Measurements from ENCODE around the gene LRRC8A.

Gene LRRC8A

DNA sequence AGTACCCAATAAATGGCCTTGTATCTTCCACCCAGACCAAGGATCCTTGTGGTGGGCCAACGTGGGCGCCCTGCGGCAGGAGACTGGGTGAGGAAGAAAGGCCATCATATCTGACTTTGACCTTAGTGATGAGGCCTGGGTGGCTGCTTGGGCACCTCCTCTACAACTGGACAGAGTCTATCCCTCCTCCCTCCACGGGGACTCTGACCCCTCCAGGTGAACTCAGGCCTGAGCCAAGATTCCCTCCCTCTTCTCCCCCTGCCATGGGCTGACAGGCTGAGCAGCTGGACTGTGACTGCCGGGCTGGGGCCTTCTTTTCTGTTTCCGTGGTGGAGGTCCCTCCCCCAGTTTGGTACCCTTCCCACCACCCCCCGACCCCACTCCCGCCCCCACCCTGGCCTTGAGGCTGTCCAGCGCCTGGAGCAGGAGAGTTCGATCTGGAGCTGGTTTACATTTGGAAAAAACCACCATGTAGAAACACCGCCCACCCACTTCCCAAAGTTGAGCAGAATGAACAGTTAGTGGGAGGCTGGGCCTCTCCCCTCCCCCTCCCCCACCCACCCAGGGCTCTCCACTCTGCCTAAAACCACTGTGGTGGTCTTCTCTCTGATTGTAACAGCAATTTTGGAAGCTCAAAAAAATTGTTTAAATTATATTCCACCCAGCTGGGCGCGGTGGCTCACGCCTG is 37.6 kb downstream of the LRRC8A start:
- Mint-ChIP-seq H3K27me3 (peaks cover 9% of the 10 kb centered on the region), H3K36me3 (peaks cover 30% of the 10 kb centered on the region), H3K4me3 (no peak overlapping the region), H3K9me3 (no peaks in the 10 kb centered on the region), H3K4me1 (peaks cover 12% of the 10 kb centered on the region), H3K27ac (no peak overlapping the region)
- ATAC-seq, result no peak

DNA sequence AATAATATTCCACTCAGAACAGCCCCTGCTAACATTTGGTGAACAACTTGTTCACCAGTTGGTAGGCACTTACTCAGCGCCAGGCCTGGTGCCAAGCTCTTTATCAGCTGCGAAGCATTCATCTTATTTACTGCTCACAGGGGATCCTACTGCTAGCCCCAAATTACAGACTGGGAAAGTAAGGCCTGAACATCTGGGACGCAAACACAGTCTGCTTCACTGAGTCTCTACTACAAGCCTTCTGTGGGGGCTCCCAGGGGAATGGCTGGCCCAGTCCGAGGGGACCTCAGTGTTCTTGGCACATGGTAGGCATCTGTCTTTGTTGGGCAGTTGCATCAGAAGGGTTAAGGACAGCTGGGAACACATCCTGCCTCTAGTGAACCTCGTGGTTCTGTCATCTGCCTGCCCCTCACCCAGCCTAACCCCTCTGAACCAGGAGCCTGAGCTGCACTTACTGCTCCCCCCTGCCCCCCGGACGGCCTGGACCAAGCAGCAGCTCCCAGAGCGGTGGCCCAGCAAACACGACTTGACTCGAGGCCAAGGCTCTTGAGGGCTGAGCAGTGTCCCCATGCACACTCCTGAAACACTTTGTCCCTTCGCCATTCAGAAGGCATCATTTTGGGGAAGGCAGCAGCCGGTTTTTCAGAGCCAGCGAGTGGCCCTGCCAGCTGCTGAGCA is 38.6 kb downstream of the LRRC8A start, which contains the start of gene PHYHD1:
Gene PHYHD1, plus strand, starts transcription at position 602 of the 678 bp plus-strand sequence. CDS start 1,342 bp downstream, outside the sequence.
- ATAC-seq, result no peak
- H3K9me3 Mint-ChIP-seq, result no peaks in the 10 kb centered on the region
- peak within 1 kb of the TSS; percentile 21 for H3K4me3 Mint-ChIP-seq
- H3K27ac Mint-ChIP-seq, result peak within 1 kb of the TSS; percentile 22
- H3K4me1 Mint-ChIP-seq, result peaks cover 12% of the 10 kb centered on the region
- peaks cover 28% of the 10 kb centered on the region for H3K36me3 Mint-ChIP-seq
- peaks cover 9% of the 10 kb centered on the region for H3K27me3 Mint-ChIP-seq

DNA sequence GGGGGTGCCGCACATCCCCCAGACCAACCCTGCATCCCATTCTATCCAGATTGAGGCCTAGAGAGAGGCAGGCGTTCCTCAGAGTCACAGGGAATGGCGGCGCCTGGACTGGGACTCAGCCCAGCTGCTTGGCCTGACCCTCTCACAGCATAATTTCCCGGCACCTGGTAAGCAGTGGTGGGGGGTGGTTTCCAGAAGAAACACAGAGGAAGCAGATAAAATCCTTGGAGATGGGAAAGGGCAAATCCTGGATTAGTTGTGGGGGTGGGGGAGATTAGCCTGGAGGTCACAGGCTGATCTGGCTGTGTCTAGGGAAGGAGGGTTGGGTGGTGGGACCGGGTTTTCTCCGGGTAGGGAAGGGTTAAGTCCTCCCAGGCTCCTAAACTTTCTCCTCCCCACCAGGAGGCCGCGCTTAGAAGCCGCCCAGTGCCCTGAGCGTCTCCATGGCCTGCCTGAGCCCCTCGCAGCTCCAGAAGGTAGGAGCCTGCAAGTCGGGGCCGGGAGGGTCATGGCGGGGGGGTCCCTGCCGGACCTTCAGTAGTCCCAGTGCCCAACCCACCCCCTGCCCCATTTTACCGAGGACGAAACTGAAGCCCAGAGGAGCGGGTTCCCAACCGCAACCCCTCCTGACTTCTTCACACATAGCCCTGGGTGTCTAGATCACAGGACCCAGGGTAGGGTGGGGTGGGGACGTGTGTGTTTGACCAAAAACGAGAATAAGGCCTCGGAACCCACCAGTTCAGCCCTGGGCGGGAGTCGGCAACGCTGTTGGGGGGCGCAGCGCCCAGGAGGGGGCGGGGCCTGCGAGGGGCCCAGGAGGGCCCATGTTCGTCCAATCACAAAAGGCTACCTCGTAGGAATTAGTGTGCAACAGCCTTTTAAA is 40.2 kb downstream of the LRRC8A start:
- Mint-ChIP-seq H3K27ac (peak overlapping the region; percentile 22), H3K4me3 (peak overlapping the region; percentile 21)

DNA sequence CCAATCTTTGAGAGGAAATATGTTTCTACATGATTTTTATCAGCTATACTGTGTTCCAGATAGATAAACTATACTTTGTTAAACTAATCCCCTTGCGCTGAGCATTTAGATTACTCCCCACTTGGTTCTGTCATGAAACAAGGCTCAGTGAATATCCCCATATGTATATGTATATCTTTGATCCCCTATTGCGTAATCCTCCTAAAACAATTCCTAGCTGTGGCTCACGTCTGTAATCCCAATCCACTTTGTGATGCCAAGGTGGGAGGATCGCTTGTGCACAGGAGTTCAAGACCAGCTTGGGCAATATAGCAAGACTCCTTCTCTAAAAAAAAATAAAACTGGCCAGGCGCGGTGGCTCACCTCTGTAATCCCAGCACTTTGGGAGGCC is 41.6 kb downstream of the LRRC8A start:
- Mint-ChIP-seq H3K27ac (no peak overlapping the region), H3K27me3 (peaks cover 9% of the 10 kb centered on the region), H3K4me3 (no peak overlapping the region), H3K4me1 (peaks cover 19% of the 10 kb centered on the region), H3K9me3 (no peaks in the 10 kb centered on the region), H3K36me3 (peaks cover 5% of the 10 kb centered on the region)
- no peak for ATAC-seq

More for the DNA sequence above, 40.2 kb downstream of the LRRC8A start:
- Mint-ChIP-seq H3K4me1 (peaks cover 12% of the 10 kb centered on the region), H3K27me3 (peaks cover 9% of the 10 kb centered on the region), H3K36me3 (peaks cover 17% of the 10 kb centered on the region), H3K9me3 (no peaks in the 10 kb centered on the region)
- no peak for ATAC-seq

DNA sequence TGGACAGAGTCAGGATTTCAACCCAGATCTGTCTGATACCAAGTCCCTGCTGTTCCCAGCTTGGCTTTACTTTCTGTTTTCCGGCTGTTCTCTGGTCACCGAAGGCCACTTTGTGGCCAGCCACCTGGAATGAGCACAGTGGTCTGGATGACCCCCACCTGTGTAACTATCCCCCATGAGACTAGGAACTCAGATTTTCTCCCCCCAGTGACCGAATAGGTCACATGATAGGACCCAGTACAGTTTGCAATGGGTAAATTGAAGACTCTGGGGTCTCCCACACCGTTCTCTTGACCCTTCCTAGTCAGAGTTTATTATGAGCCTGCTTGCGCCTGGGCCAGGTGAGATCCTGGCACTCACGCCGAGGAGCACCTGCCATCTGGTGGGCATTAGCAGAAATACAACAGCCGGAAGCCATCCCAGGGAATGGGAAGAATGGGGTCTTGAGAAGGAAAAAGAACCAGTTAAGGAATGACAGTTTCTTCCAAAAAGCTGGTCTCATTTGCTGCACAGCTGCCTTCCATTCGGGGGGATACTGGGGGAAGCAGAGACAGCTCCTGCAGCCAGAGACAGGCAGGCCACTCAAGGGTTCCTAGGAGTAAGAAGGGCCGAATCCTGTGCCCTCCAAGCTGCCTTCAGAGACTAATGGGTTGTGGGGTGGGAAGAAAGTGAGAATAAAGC is 45.9 kb downstream of the LRRC8A start:
- Mint-ChIP-seq H3K36me3 (no peaks in the 10 kb centered on the region), H3K27ac (peak overlapping the region; percentile 3), H3K9me3 (no peaks in the 10 kb centered on the region), H3K4me1 (peaks cover 7% of the 10 kb centered on the region), H3K4me3 (no peak overlapping the region), H3K27me3 (no peaks in the 10 kb centered on the region)
- ATAC-seq, result peak; percentile 76

DNA sequence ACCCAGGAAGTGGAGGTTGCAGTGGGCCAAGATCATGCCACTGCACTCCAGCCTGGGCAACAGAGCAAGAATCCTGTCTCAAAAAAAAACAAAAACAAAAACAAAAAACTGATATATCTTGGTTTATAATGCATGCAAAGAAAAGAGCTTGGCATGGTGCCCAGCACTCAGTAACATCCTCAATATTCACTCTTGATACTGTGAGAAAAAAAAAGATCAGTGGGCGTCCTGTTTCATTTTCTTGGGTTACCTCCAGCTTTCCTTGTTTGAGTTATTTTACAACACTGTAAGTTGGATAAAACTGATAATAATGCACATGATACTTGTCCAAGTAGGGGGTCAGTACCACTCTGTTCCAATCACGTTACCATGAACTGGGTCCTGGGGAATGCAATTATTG is 46.7 kb downstream of the LRRC8A start:
- H3K36me3 Mint-ChIP-seq, result no peaks in the 10 kb centered on the region
- ATAC-seq, result no peak
- H3K9me3 Mint-ChIP-seq, result no peaks in the 10 kb centered on the region

DNA sequence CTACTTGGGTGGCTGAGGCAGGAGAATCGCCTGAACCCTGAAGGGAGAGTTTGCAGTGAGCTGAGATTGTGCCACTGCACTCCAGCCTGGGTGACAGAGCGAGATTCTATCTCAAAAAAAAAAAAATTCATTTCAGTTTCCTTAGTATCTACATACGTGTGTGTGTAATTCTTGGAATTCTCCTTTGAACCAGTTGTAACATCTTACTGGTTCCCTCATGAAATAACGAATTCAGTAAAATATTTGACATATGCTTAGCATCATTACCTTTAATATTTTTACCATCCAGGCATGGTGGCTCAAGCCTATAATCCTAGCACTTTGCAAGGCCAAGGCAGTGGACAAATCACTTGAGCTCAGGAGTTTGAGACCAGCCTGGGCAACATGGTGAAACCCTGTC is 47.6 kb downstream of the LRRC8A start:
- no peaks in the 10 kb centered on the region for H3K9me3 Mint-ChIP-seq
- H3K36me3 Mint-ChIP-seq, result no peaks in the 10 kb centered on the region
- H3K4me3 Mint-ChIP-seq, result no peak overlapping the region
- H3K27ac Mint-ChIP-seq, result no peak overlapping the region
- H3K4me1 Mint-ChIP-seq, result peaks cover 7% of the 10 kb centered on the region
- no peaks in the 10 kb centered on the region for H3K27me3 Mint-ChIP-seq
- ATAC-seq, result no peak

More for the DNA sequence above, 46.7 kb downstream of the LRRC8A start:
- Mint-ChIP-seq H3K27ac (no peak overlapping the region), H3K27me3 (no peaks in the 10 kb centered on the region), H3K4me3 (no peak overlapping the region), H3K4me1 (peaks cover 7% of the 10 kb centered on the region)

DNA sequence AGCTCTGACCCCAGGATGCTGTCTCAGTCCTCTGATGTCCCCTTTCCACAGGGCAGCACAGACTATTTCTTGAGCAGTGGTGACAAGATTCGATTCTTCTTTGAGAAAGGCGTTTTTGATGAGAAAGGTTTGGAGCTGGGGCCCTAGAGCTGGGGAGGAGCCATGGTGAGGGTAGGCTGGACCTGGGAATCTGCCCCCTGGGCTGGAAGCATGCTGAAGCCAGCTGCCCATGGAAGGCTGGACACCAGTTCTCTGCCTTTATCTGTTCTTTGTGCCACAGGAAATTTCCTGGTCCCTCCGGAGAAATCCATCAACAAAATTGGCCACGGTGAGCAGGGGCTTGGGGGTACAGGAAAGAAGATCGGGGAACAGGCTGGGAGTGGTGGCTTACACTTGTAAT is 51.8 kb downstream of the LRRC8A start:
- Mint-ChIP-seq H3K36me3 (no peaks in the 10 kb centered on the region), H3K4me3 (no peak overlapping the region), H3K27me3 (no peaks in the 10 kb centered on the region), H3K4me1 (no peaks in the 10 kb centered on the region), H3K27ac (no peak overlapping the region), H3K9me3 (no peaks in the 10 kb centered on the region)
- no peak for ATAC-seq

DNA sequence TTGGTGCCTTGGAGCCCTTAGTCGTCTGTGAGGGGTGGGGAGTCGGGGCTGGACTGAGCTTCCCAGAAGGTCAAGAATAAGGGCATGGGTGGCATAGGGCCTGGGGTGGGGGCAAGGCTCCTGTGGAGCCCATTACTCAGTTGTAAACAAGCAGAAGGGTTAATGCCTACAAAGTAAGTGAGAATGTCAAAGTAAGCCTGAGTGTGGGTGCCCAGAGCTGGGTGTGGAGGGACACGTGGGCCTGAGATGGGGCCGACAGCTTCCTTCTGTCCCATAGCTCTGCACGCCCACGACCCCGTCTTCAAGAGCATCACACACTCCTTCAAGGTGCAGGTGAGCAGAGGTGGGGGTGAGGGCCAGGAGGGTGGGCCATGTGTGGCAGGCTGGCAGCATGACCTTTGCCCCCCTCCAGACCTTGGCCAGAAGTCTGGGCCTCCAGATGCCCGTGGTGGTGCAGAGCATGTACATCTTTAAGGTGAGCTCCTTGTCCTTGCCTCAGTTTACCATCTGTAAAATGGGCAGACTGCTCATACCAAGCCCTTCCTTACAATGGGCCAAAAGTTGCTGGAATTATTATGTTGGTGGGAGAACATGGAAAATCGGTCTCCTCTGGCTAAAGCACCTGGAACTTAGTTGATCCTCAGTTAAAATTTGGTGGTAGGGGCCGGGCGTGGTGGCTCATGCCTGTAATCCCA is 54.4 kb downstream of the LRRC8A start:
- ATAC-seq, result no peak
- Mint-ChIP-seq H3K36me3 (no peaks in the 10 kb centered on the region), H3K9me3 (no peaks in the 10 kb centered on the region), H3K27me3 (no peaks in the 10 kb centered on the region), H3K4me1 (no peaks in the 10 kb centered on the region), H3K27ac (no peak overlapping the region), H3K4me3 (no peak overlapping the region)

DNA sequence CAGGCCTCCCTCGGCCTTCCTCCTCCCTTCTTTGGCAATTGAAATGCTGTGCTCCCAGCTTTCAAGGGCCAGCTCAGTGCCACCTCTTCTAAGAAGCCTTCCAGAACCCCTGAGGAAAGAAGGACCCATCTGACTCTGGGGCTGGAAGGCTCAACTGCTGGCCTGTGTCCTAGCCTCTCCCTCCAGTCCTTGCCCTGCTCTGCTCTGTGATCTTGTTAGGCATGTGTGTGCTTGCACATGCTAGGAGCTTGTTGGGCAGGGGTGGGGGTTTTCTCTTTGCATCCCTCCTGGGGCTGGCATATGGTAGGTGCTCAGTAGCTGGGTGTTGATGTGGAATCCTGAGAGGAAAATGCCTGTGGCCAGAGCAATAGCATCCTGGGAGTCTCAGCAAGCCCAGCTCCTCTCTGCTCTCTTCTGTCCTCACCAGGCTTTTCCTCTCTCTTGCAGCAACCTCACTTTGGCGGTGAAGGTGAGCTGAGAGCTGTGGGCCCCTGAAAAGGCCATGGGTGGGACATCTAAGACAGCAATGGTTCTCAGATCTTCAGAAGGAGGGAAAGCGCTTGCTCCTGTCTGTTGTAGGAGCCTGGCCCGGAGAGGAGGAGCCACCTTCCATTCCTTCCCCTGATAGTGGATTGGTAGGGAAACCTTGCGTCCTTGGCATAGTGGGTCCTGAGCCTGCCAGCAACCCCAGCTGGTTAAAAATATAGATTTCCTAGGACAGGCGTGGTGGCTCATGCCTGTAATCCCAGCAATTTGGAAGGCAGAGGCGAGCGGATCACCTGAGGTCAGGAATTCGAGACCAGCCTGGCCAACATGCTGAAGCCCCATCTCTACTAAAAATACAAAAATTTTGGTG is 55.6 kb downstream of the LRRC8A start:
- Mint-ChIP-seq H3K27me3 (no peaks in the 10 kb centered on the region), H3K27ac (no peak overlapping the region), H3K4me3 (no peak overlapping the region), H3K9me3 (no peaks in the 10 kb centered on the region), H3K4me1 (no peaks in the 10 kb centered on the region), H3K36me3 (no peaks in the 10 kb centered on the region)
- no peak for ATAC-seq

DNA sequence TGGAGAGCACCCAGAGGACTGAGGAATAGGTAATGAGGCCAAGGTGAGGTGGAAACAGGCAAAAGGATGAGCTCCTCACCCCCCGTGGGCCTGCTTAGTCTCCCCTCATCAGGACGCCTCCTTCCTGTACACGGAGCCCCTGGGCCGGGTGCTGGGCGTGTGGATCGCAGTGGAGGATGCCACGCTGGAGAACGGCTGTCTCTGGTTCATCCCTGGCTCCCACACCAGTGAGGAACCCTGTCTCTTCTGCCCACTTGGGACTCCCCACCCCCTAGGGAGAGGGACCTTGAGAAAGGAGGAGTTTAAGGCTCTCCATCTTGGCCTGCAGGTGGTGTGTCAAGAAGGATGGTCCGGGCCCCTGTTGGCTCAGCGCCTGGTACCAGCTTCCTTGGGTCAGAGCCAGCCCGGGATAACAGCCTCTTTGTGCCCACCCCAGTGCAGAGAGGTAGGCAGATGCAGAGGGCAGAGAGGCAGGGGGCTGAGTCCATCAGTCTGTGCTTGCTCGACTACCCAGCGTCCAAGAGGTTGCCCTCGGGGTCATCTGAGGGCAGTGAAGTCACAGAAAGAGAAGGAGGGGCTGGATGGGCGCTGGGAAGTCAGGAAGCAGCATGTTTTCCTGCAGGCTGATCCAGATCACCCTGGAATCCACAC is 58.5 kb downstream of the LRRC8A start:
- no peak for ATAC-seq
- no peak overlapping the region for H3K27ac Mint-ChIP-seq

DNA sequence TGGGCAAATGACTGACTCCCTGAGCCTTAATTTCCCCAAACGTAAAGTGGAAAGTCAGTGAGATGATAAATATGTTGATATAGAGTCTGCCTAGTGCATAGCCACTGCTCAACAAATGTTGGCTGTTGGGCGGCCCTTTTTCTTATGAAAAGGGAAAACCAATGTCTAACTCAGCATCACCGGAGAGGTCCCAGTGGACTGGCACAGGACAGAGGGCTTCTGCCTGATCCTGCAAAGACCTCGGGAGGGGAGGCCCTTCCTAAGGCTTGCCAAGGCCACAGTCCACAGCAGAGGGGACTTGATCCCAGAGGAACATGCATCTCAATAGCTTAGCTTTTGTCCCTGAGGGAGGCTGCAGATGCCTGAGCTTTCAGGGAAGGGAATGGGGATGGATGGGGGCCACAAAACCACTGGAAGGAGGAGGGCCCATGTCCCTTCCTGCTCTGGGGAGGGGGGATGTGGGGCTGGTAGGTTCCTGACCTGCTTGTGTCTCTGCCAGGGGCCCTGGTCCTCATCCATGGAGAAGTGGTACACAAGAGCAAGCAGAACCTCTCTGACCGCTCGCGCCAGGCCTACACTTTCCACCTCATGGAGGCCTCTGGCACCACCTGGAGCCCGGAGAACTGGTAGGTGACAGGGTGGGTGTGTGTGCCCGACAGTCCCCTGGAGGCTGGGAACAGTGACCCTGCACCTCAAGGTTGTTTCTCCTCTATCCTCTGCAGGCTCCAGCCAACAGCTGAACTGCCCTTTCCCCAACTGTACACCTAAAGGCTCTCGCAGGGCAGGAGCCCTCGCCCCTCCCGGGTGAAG is 59.2 kb downstream of the LRRC8A start:
- peaks cover 8% of the 10 kb centered on the region for H3K36me3 Mint-ChIP-seq
- H3K27ac Mint-ChIP-seq, result no peak overlapping the region
- H3K9me3 Mint-ChIP-seq, result no peaks in the 10 kb centered on the region
- H3K4me1 Mint-ChIP-seq, result peaks cover 7% of the 10 kb centered on the region
- ATAC-seq, result peak; percentile 16
- no peak overlapping the region for H3K4me3 Mint-ChIP-seq
- no peaks in the 10 kb centered on the region for H3K27me3 Mint-ChIP-seq

More for the DNA sequence above, 58.5 kb downstream of the LRRC8A start:
- Mint-ChIP-seq H3K36me3 (peaks cover under 1% of the 10 kb centered on the region), H3K4me3 (no peak overlapping the region), H3K9me3 (no peaks in the 10 kb centered on the region), H3K4me1 (no peaks in the 10 kb centered on the region), H3K27me3 (no peaks in the 10 kb centered on the region)
